Sigmoid colon (tissue), 7 donors: ENCODE results near the gene CLIC5. TPM values are rescaled to one million over a fixed set of nuclear protein-coding genes. Genes with fewer than 3 reads are reported as not detected.

Experiments
- DNase-seq: peaks from one replicate; pipeline ENCODE4 v3.0.0-alpha.2; 2019
- H3K27ac ChIP-seq, 4 donors: fragments of 200-600 bp; sonication (generic); one replicate each; pipeline ENCODE4 v1.5.1; 2016 to 2019; ENCODE audit warnings: mild to moderate bottlenecking in 1 of 4
- H3K27me3 ChIP-seq, 3 donors: fragments of 200-600 bp; sonication (generic); one replicate each; pipeline ENCODE4 v1.5.1; 2019; ENCODE audit warnings: mild to moderate bottlenecking in 1 of 3
- H3K36me3 ChIP-seq, 4 donors: fragments of 200-600 bp; sonication (generic); one replicate each; pipeline ENCODE4 v1.5.1; 2016 to 2019
- H3K4me1 ChIP-seq, 4 donors: fragments of 200-600 bp; sonication (generic); one replicate each; pipeline ENCODE4 v1.5.1; 2017 to 2019
- H3K4me3 ChIP-seq, 4 donors: fragments of 200-600 bp; sonication (generic); one replicate each; pipeline ENCODE4 v1.5.1; 2017 to 2019; ENCODE audit warnings: mild to moderate bottlenecking in 2 of 4, moderate library complexity in 1 of 4
- H3K9me3 ChIP-seq, 4 donors: fragments of 200-600 bp in 3 of 4; sonication (generic) in 3 of 4; one replicate each; pipeline versions ENCODE4 v1.5.1 to v1.6.1; 2013 to 2019
- CTCF ChIP-seq, 4 experiments: fragments of 450-650 bp in 3 of 4; fragments of 200-600 bp in 1 of 4; IDR thresholded peaks; one replicate each; pipeline ENCODE4 v1.5.1; 2016 to 2019; ENCODE audit warnings: antibody characterized with exemption in 4 of 4, mild to moderate bottlenecking in 3 of 4, moderate library complexity in 2 of 4
- EP300 ChIP-seq, 4 donors: sonication (generic); formaldehyde crosslinking; IDR thresholded peaks; one replicate each; pipeline ENCODE4 v1.6.1; 2017; ENCODE audit warnings: antibody characterized with exemption in 4 of 4
- POLR2A ChIP-seq, 2 donors: fragments of 450-650 bp; IDR thresholded peaks; one replicate each; pipeline ENCODE4 v1.6.1; 2016; ENCODE audit warnings: antibody characterized with exemption in 2 of 2, mild to moderate bottlenecking in 2 of 2, moderate library complexity in 2 of 2
- POLR2AphosphoS5 ChIP-seq, 4 donors: sonication (generic); formaldehyde crosslinking; IDR thresholded peaks; one replicate each; pipeline ENCODE4 v1.6.1; 2017; ENCODE audit warnings: antibody characterized with exemption in 4 of 4
- WGBS, 2 donors: extraction: QIAGEN DNeasy Blood & Tissue Kit; methylation state at CpG; one replicate each; pipeline ENCODE4 v1.1.7; 2013; 5-methylcytosine and 5-hydroxymethylcytosine counted together
- intact Hi-C: fragments of 100-400 bp; cut with DNase I; formaldehyde crosslinking; loops from one replicate; pipeline ENCODE4 v1.15.1; 2023
- polyA plus RNA-seq, 3 donors: library from polyadenylated mRNA; stranded (reverse); fragments of 200-250 nt; gene quantifications; one replicate each; pipeline ENCODE4 v1.2.3, GENCODE V29; 2013
- small RNA-seq, 3 donors: library from RNA; depleted of rRNA; stranded (forward); fragments of <200 nt; gene quantifications; one replicate each; pipeline ENCODE3, GENCODE V24; 2016
- total RNA-seq, 4 donors: library from RNA; depleted of rRNA; stranded (reverse); fragments of >200 nt; gene quantifications; one replicate each; pipeline ENCODE4 v1.1.0, GENCODE V29; 2016
- donor health status: healthy with polysubstance abuse.
- donor health status: Bipolar disorder and iron deficiency.
- donor health status: healthy.

The CLIC5 gene
- total and polyA plus RNA-seq, 7 donors, result 1.8 to 77.0 (median 3.5) TPM

DNA sequence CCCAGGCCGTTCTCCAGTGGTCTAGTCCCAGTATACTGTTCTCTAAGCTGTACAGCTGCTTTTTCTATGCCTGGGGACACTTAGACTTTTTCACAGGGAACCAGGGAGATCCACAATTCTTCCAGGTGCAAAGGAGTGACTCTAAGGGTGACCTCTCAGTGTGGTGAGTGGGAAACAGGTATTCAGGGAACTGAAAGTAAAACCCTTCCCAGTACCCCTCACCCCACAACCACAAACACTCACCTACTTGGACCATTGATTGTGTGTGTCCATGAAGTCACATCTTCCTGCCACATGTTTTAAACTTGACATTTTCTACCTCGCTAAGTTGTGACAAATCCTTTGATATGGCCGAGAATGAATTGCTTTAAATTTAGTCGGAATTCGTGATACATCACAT, 183.6 kb downstream of the CLIC5 start:
- Histone ChIP-seq H3K9me3 (no peaks in the 10 kb centered on the region), H3K4me1 (no peaks in the 10 kb centered on the region), H3K27ac (no peak overlapping the region), H3K27me3 (no peaks in the 10 kb centered on the region), H3K4me3 (no peak overlapping the region), H3K36me3 (no peaks in the 10 kb centered on the region)
- intact Hi-C loops, result no loop called here
- 84 to 92% methylated on average over 5 of the region's 5 CpGs for WGBS, 2 donors
- TF ChIP-seq EP300 (IDR thresholded peaks at IDR 0.05) (no peak), CTCF (IDR thresholded peaks at IDR 0.05) (no peak), POLR2AphosphoS5 (IDR thresholded peaks at IDR 0.05) (no peak), POLR2A (IDR thresholded peaks at IDR 0.05) (no peak)
- no peak for DNase-seq

Small RNA genes within 50 kb of the gene (small RNA-seq; reads per million reads assigned to genes)
- 0 reads per million in 3 donors for gene RNU6-754P

Other genes with a start within 250 kb of the CLIC5 start
- gene ENPP4, start 114.1 kb upstream of the CLIC5 start, total RNA-seq, result 10 to 100 TPM; 16.2 to 19.1 (median 16.4) TPM
- gene ENPP4, start 114.1 kb upstream of the CLIC5 start, polyA plus RNA-seq, result 1 to 10 TPM; 3.0 to 8.6 (median 5.1) TPM
- under 1 TPM; 0.14 to 0.71 (median 0.52) TPM for gene ENPP5, start 155.1 kb upstream of the CLIC5 start, total RNA-seq
- gene ENPP5, start 155.1 kb upstream of the CLIC5 start, polyA plus RNA-seq, result 1 to 10 TPM in 1 of 3 donors, under 1 TPM in 2; 0.60 to 1.7 (median 0.69) TPM